ENCODE data around the gene CHMP1B.

DNA sequence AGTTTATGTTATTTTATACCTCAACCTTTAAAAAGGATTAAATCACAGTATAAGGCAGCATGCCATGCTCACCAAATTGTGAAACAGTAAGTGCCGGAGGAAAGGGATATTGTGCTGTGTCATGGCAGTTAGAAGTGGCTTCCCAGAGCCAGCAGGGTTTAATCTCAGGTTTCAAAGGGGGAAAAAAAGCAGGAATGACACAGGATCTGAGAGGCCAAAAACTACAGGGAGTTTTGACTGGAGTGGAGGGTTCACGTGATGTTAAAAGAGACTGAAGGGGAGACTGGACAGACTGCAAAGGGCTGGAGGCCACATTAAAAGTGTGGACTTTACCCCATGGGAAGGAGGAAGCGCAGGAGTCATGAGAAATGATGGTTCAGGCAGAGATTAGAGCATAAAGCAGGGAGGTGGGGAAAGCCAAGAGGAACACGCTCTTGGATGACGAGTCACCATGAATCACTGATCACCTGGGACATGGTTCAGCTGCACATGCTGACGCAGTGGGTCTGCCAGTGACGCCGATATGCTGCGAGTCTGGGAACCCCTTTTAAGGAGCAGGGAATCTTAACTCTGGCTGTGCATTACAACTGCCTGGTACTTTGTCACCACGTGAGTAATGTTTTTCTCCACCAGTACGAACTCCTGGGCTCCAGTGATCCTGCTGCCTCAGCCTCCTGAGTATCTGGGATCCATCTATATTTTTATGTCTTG is 6.1 kb downstream of the CHMP1B start:
- no peak for TF ChIP-seq POLR2AphosphoS5 (IDR thresholded peaks at IDR 0.05; ENCODE audit: borderline replicate concordance, low read depth, low read length)
- TF ChIP-seq EZH2 (IDR thresholded peaks at IDR 0.05) = no peak
- no peak for TF ChIP-seq FOXP2 (optimal IDR thresholded peaks at IDR 0.05; ENCODE audit: control extremely low read depth, extremely low read length, insufficient read depth)

Data from SK-N-MC (cell line).